NCI-H2196 (cell line): ENCODE results near the gene USH2A.
A peak's percentile ranks its signal among the peaks of the same experiment; 100 is the strongest.

Experiments used
- DNase-seq: peaks from one replicate; lab custom pipeline; 2025; ENCODE audit not compliant: unreplicated experiment; lab: John Stamatoyannopoulos, UW

USH2A gene, protein sequence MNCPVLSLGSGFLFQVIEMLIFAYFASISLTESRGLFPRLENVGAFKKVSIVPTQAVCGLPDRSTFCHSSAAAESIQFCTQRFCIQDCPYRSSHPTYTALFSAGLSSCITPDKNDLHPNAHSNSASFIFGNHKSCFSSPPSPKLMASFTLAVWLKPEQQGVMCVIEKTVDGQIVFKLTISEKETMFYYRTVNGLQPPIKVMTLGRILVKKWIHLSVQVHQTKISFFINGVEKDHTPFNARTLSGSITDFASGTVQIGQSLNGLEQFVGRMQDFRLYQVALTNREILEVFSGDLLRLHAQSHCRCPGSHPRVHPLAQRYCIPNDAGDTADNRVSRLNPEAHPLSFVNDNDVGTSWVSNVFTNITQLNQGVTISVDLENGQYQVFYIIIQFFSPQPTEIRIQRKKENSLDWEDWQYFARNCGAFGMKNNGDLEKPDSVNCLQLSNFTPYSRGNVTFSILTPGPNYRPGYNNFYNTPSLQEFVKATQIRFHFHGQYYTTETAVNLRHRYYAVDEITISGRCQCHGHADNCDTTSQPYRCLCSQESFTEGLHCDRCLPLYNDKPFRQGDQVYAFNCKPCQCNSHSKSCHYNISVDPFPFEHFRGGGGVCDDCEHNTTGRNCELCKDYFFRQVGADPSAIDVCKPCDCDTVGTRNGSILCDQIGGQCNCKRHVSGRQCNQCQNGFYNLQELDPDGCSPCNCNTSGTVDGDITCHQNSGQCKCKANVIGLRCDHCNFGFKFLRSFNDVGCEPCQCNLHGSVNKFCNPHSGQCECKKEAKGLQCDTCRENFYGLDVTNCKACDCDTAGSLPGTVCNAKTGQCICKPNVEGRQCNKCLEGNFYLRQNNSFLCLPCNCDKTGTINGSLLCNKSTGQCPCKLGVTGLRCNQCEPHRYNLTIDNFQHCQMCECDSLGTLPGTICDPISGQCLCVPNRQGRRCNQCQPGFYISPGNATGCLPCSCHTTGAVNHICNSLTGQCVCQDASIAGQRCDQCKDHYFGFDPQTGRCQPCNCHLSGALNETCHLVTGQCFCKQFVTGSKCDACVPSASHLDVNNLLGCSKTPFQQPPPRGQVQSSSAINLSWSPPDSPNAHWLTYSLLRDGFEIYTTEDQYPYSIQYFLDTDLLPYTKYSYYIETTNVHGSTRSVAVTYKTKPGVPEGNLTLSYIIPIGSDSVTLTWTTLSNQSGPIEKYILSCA (N-terminal part only)

DNA sequence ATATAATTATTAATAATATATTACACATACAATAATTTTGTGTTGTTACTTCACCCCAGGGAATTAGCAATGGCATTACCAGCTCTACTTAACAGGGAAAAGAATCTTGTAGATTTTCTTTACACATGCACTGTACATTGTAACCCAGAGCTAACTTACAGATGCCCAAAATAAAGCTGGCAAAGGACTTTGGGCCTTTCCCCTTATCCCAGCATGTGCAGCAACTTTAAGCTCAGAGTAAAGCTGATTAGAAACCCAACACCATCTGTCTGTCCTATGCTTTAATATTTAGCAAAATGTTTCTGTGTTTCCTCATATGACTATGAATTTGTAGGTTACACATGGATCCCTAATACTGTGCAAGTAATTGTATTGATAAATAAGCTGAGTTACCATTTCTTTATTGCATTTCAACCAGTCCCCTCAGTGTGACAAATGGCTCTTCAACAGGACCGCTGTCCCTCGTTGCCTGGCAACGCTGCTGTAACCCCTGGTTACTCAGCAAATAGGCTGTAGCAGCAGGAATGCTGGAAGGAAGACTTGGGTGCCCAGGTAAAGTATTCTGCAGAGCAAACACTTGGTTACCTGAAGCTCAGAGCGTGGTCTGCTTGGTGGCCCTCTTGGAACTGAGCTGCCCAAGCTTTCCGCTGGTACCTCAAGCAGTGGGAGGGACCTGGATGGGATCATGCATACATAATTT is at the start of gene USH2A:
TSS of gene USH2A (minus strand) at position 628 of the 700 bp plus-strand sequence. CDS start 1,112 bp downstream, outside the sequence.
- peak; percentile 43 for DNase-seq

DNA sequence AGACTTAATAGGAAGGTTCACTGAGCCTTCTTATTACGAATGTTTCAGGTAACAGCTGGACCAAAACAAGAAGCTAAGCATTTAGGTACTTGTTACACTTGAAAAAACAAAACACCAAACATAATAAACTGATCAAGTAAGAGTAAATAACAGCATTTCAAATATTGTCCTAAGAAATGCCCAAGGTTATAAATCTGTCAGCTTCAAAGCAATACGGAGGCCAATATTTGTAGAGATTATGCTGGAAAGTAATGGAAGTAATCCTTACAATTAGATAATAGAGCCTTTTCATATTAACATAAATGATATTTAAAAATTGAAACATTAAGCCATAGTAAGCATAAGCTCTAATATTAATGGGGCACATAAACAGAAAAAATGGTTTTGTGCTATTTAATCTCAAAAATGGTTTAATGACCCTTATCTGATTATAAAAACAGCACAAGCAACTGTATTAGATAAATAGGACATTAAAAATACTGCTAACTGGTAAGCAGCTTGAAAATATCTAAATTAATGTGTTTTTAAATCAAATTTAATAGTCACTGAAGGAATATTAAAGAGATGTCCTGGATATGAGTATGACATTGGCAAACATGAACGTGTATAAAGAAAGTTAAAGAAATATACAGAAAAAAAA is 43.0 kb upstream of the USH2A start:
- DNase-seq: no peak

DNA sequence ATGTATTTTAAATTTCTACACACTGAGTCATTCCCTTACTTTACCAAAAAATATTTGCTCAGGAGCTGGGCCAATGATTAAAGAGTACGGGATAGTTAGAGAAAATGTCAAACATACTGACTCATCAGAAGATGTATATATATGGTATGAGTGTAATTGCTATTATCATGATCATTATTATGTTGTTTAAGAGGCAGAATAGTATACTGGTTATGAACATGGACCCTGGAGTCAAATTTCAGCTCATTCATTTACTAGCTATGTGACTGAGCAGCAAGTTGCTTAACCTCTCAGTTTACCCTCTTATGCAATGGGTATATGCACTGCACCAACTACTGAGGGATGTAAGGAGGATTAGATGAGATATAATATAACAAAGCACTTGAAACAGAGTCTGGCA is 41.2 kb upstream of the USH2A start:
- no peak for DNase-seq

DNA sequence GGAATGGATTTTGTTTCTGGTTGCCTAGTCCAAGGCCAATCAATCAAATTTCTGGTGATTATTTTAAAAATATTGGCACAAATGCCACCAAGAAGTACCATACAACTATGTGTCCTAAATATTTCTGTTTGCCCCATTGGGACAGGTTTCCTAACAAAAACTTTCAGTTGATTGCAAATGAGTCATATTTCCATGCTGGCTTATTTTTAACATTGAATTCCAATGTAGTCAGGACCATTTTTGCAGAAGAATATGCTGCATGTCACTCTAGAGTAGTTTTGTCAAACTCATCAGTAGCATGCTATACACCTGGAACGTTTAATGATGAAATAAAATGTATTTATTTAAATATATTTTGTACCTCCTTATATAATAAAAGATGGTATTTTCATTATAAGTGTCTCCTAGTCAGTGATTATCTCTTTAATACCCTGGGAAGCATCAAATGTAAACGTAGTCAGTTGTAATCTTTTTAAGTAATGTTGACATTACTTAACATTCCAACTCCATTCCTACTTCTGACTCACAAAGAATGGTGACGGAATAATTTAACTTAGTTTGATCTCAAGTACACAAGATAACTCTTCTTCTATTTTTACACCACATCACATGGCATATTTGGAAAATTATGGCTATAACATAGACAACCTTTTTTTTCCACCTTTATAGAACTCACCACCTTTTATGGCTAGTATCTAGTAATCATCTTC is 39.0 kb upstream of the USH2A start:
- DNase-seq: no peak

DNA sequence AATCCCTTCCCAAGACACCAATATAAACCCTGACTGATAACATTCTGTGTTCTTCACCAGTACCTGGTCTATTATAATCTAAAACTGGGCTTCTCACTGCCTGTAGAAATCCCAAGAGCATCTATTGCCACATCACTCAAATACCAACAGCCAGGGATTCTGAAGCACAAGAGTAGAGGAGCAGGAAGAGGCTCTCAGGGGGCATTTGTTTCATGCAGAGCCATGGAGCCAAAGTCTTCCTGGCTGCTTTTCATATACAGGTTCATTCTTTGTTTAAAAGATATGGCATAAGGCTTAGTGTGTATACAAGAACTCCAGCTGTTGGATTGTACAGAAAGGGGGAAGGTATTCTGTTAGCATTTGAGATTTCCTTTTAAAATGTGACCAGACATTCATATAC is 38.2 kb upstream of the USH2A start:
- no peak for DNase-seq

DNA sequence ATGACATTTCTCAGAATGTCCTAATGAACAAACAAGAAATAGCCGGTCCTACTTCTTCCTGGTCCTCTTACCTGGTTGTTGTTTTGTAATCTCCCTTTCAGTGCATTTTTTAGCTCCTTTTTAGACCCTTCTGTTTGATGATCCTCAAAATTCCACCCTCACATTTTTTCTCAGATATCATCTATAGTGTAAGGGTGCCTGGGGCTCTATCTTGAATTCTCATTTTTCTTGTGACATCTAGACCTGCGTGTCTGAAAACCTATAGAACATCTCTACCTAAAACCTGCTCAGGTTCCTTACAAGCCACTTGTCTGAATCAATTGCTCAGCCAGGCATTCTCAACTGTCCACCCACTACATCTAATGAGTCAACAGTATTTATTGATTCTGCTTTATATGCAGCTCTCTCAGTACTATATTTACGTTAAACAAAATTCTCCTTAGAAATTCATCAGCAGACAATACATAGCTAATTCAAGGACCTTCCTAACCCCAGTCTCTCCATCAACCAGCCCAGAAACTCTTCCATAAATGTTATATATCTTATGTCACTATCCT is 36.5 kb upstream of the USH2A start:
- no peak for DNase-seq

DNA sequence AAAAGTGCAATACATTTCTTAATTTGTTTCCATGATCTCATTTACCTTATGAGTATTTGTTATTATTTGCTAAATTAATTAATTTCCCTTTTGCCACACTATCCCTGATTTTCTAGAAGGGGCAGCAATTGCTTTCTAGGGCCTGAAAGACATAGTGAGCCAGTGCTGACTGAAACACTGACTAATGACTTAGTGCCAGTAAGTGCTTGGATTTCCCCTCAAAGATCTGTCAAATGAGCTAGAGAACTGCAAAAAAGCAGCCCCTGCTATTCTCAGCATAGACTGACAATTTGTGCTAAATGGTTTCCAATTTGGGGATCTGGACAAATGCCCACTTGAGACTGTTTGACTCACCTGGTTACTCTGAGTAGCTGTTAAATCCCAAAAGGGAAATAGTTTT is 35.6 kb upstream of the USH2A start:
- DNase-seq: no peak

DNA sequence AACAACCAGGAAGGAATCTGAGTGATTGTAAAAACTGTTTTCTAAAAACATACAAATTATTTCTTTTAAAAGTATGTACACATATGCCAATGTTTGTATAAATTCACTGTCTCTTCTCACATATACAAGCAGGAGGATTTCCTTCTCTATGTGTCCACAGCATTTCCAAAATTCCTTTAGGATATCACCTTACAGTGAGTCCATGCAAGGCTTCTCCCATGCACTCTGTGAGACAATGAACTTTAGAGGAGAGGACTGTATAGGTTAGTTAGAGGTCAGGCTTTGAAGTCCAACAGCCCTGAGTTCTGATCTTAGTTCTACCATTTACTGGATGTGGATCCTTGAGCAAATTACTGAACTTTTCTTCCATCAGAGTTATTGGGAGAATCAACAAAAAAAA is 34.1 kb upstream of the USH2A start:
- DNase-seq: no peak

DNA sequence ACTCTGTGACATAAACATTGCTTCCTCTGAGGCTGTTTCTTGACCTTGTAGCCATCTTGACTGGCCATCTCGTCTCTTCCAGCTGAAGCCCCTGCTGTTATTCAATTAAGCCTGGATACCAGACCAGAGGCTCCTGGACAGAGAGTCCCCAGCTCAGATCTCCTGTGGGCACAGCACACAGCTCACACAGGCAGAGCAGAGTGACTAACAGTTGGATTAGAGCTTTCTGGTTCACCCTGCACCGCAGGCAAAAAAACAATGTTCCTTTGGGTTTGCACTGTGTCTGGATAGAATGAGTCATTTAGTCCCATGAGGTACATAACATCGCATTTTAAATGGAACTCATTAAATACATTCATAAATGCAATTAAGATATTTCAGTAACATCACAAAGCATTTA is 33.4 kb upstream of the USH2A start:
- no peak for DNase-seq

DNA sequence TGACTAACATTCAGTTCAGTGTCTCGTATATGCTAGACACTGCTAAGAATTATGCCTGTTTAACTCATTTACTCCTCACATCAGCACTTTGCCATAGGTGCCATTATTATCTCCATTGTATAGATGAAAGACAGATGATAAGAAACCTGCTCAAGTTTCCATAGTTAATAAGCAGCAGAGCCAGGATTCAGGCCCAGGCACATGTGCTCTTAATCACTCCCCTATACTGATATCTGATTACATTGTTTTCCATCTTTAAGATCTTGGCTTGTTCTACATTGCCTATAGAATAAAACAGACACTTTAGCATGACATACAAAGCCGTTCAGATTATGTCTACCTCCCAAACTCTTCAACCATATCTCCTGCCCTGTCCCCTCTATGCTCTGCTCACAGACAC is 30.5 kb upstream of the USH2A start:
- no peak for DNase-seq

DNA sequence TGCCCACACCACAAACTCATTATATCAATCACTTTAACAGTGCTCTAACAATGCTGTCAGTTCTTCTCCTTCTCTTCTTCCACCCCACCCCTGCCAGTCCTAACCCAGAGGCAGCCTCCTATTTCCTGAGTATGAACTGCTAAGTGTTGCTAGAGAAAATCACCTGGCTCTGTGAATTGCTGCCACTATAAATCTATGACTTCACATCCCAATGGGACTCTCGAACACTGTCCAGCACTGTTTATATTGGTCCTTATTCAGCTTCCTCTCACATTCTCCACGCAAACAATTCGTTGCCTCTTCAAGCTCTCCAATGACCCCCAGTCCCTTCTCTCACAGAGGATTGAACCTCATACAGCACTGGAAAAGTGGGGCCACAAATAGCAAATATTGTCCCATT is 27.0 kb upstream of the USH2A start:
- DNase-seq: no peak

DNA sequence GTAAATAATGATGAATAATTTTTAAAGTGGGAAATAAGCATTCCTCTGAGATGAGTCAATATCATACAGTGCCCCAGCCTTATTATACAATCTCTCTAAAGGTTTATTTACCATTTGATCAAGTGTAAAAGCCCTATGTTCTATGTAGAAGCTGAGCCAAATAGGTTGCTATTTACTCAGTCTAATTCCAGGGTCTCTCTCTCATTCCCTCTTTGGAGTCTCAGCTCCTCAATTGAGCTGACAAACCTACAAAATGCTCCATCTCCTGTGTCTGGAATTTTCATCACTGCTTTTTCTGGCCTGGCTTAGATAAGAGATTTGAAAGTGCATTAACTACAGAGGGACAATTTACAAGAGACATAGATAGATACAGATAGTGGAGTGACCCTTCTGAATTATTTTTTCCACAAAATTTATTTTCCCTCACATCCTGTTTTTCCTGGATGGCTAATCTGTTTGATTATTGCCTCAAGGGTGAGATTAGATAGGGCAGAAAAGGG is 24.8 kb upstream of the USH2A start:
- DNase-seq: peak; percentile 6

DNA sequence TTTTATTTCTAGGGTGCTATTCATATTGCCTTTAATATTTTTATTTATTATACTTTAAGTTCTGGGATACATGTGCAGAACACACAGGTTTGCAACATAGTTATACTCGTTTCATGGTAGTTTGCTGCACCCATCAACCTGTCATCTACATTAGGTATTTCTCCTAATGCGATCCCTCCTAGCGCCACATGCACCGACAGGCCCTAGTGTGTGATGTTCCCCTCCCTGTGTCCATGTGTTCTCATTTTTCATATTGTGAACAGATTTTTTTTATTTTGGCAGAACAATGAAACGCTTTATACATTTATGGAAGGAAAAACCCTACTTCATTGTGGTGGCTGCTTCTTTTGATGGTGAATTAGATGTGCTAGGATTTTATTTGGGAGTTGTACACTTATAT is 14.4 kb upstream of the USH2A start:
- DNase-seq: no peak

DNA sequence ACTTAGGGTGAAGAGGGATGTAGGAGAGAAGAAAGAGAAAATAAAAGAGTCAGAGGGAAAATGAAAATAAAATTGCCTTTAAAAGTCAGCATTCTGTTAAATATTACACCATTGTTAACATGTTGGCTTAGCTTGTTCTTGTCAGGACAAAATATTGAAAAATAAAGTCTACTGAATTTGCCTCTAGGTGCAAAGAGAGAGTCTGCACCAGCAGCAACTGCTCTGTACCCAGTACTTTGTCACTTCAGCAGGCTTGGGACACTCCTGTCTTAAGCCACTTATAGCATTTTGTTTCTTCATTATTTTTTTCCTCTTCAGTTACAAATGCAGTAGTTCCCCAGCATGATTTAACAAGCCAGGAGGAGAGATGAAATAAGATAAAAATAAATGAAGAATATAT is 11.0 kb upstream of the USH2A start:
- no peak for DNase-seq

DNA sequence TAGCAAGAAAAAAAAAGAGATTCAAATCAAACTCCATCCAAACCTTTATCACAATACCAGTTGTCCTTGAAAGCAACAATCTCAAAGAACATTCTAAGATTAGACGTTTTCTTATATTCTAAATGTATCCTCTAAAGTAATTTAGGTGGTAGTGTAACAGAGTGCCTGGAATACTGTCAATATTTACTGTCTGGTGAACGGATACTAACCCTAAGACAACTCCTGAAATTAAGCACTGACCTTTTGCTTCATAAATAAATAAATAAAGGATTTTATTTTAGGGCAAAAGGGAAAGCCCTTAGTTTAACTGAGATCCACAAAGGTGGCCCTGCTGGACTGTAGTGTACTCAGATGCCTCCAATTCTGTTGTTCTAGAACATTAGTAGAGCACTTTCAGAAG is 9.9 kb upstream of the USH2A start:
- DNase-seq: no peak

DNA sequence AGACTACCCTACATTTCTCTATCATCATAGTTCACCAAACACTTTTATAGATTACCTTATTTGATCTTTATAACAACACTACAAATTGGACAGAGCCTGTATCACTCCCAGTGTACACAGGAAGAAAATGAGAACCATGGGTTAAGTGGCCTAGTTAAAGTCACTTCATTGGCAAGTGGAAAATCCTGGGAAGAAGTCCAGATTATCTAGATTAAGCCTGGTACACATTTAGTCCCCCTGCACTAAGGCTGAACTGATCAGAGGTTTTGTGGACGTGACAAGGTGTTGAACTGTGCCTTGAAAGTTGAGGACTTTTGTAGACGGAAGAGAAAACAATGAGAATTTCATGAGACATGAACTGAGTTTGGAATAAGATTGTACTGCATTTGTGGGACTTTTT is 7.5 kb upstream of the USH2A start:
- peak; percentile 39 for DNase-seq

DNA sequence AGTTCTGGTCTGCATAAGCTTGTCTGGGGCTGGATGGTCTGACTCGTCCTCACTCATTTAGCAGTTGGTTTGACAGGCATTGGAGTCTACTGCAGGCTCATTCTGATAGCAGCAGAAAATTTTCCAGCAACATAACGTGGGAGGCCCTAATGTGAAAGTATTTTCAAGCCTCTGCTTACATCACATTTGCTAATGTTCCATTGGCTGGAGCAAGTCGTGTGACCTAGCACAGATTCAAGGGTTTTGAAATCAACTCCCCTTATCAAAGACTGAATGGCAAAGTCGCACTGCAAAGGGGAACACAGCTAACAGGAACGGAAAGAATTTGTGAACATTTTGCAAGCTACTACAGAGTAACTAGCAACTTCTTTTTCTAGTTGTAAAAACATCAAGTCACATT is 2.3 kb upstream of the USH2A start:
- no peak for DNase-seq

DNA sequence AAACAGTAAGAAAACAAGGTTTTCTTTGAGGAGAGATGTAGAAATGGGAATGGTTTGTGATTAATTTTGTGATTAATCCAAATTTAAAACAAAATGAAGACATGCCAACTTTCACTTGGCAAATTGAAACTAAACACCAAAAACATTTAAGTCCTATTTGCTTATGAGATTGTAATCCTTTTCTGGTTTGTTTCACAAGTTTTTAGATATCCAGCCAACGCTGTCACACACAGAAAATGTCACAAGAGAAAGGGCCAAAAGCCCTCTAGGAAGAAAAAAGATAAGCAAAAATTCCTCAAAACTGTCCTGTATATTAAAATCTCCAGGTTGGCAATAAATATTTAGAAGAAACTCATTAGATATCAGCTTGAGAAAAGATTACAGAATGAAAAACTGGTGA is 2.5 kb downstream of the USH2A start:
- DNase-seq: no peak

DNA sequence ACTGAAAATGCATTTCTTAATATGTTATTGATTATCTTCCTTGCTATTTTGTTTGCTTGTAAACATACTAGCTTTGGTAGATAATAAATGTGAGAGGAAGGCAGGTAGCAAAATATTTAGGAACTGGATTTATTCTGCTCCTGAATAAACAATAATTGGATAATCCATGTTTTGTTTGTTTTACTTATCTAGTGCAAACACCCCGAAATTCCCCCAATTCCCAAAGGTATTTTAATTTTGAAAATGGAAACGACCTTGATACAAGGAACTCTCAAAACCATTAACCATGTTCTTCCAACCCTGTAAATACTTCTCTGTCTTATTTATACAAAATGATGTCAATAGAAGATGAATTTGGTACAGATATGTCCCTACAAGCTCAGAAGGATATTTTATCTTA is 3.0 kb downstream of the USH2A start:
- DNase-seq: no peak
